ENCODE data around the gene CYGB.
A peak's percentile ranks its signal among the peaks of the same experiment; 100 is the strongest.

Gene CYGB

DNA sequence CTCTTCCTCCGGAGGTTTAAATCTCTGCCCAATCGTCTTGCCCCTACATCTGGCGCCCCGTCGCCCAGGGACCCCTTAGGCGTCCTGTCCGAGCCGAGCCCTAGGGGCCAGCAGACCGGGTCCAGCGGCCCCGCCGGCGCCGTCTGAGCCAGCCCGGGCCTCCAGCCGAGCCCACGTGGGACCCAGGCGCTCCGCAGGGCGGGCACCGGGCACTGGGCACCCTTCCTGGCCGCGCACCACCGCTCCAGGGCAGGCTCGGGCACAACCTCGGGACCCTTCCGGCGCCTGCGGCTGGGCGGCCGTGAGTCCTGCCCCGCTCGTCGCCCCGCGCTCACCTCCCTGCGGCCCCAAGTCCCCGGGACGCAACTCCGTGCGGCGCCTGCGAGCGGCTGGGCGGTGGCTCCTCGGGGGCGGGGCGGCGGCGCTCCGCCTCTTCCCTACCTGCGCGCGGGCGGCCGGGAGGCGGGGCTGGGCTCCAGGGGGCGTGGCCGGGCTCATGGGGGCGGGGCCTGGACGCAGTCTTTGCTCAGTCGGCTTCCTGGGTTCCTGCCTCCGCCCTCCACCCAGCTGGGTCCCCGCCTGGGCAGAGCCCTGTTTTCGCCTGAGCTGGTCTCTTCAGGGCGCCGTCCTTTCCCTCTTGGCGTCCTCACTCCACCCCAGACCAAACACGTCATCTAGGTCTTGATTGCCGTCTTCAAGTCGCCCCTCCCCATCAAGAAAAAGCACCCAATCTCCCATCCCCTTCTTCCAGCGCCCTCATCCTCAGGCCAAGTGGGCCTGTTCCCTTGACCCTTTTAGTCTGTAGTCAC is 36.3 kb downstream of the CYGB start, which contains the start of gene RHBDF2:
Gene RHBDF2 (minus strand): TSS at position 406 of the 809 bp plus-strand sequence. CDS start 19,899 bp downstream, outside the sequence.
- DNase-seq (ENCODE audit: low spot score) = peak; percentile 95

- no peak for DNase-seq (ENCODE audit: low spot score)
Measured at GRCh38 chr17:76500747-76501017, 36.8 kb downstream of the CYGB start.

- no peak for DNase-seq (ENCODE audit: low spot score)
Measured at GRCh38 chr17:76500074-76500746, 37.3 kb downstream of the CYGB start.

- DNase-seq (ENCODE audit: low spot score) = no peak
Measured at GRCh38 chr17:76499267-76499667, 38.2 kb downstream of the CYGB start.

GRCh38 chr17:76498876-76499251 is 38.6 kb downstream of the CYGB start:
- no peak for DNase-seq (ENCODE audit: low spot score)

GRCh38 chr17:76497979-76498875 is 39.3 kb downstream of the CYGB start:
- DNase-seq (ENCODE audit: low spot score) = no peak

DNA sequence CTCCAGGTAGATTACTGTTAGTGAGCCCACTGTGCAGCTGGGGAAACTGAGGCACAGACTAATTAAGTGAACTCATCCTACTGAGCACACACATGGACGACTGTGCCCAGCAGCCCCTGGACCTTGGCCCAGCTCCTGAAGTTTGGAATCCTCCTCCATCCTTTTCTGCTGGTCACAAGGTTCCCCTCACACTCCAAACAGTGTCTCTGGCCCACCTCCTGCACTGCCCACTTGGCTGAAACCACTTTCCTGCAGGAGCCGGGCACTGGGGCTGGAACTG is 39.9 kb downstream of the CYGB start:
- DNase-seq (ENCODE audit: low spot score) = no peak

- no peak for DNase-seq (ENCODE audit: low spot score)
Measured at GRCh38 chr17:76496464-76496863, 41.0 kb downstream of the CYGB start.

- no peak for DNase-seq (ENCODE audit: low spot score)
Measured at GRCh38 chr17:76495663-76496400, 41.7 kb downstream of the CYGB start.

DNA sequence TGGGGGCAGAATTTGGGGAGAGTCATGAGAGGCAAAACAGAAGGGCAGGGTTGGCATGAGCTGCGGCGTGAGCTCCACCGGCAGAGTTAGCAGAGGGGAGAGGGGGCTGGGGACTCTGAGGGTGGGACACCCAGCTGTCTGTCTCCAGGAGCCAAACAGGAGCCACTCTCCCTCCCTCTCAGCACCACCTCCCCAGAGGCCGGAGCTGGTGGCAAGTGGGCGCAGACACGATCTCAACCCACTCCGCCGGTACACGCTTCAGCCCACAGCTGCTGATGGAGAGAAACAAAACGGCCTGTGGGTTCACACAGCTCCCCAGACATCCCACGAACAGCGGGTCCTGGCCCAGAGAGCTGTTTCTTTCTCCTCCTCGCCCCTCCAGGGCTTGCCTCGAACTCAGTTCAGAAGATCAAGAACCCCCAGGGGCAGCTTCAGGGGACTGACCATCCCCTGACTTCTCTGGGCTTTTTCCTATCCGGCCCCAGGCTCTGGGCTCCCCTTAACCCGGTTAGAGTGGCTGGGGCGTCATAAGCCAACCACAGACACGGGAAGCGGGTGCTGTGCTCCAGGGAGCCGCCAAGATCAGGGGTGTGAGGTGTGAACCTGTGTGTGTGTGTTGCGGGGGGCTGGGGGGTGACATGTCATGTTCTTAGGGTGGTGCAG is 43.9 kb downstream of the CYGB start:
- DNase-seq (ENCODE audit: low spot score) = no peak

DNA sequence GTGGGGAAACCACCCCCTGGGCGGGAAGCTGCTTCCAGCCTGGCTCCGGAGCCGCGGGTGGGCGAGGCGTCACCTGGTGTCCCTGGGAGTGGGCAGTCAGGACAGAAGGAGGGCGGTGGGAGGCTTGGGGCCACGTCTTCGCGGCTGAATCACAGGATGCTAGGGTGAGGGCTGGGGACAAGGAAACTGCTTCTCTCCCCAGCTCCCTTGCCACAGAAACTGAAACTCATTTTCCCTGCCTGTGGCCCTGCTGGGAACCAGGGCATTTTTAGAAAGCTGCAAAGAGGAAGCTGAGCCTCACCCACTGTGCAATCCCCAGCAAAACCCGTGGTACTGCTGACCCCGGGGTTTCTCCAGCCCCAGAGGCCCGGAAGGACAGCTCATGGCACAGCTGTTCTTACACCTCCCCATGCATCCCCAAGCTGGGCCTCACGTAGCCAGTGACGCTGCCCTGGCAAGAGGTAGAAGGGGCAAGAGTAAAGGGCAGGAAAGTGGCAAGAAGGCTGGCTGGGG is 44.5 kb downstream of the CYGB start:
- peak; percentile 32 for DNase-seq (ENCODE audit: low spot score)

GRCh38 chr17:76492123-76492988 is 45.2 kb downstream of the CYGB start:
- DNase-seq (ENCODE audit: low spot score) = no peak

DNA sequence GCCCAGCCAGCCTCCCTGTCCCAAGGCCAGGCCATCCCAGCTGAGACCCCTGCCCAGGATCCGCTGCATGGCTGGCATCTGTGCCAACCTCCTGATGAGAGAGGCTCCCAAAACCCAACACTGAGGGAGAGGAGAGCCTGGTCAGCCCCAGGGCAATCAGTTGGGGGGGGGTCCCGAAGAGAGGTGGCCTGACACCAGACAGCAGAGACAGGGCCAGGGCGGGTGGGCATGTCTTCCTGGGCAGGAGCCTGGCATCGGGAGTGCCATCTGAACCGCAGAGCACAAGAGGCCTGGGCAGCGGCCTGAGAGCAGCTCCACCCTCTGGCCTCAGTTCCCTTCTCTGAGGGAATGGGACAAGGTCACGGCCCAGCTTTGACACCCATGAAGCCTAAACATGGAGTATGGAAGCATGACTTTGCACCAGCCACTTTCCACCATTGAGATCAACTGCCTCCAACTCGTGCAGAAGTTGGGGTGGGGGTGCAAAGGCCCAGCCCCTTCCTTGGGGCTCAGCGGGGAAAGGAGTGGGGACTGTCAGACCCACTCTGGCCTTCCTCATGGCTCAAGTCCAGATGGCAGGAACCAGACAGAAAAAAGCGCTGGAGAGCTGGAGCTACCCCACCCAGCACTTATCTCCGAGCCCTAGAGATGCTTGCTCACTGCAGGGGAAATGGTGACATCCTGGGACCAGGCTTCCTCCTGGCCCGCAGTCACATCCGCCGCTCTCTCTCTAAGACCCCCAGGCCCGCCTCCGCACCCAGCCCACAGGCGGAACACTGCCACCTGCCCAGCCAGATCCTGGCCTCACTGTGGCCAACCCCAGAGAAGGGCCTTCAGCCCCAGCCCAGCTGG is 46.0 kb downstream of the CYGB start:
- no peak for DNase-seq (ENCODE audit: low spot score)

- no peak for DNase-seq (ENCODE audit: low spot score)
Measured at GRCh38 chr17:76490112-76490710, 47.3 kb downstream of the CYGB start.

- DNase-seq (ENCODE audit: low spot score) = no peak
Measured at GRCh38 chr17:76487451-76488192, 49.9 kb downstream of the CYGB start.

DNA sequence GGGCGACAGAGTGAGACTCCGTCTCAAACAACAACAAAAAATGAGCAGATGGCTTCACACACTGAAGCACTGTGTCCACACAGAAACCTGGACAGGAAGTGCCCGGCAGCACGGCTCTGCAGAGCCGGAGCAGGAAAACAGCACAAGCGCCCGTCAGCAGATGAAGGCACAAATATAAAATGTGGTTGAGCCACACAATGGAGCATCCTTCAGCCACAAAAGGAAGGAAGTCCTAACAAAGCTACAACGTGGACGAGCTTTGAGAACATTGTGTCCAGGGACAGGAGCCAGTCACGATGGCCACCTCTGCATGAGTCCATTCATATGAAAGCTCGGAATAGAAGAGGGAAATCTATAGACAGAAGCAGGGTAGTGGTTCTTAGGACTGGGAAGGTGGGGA is 51.9 kb downstream of the CYGB start:
- DNase-seq (ENCODE audit: low spot score) = no peak

DNA sequence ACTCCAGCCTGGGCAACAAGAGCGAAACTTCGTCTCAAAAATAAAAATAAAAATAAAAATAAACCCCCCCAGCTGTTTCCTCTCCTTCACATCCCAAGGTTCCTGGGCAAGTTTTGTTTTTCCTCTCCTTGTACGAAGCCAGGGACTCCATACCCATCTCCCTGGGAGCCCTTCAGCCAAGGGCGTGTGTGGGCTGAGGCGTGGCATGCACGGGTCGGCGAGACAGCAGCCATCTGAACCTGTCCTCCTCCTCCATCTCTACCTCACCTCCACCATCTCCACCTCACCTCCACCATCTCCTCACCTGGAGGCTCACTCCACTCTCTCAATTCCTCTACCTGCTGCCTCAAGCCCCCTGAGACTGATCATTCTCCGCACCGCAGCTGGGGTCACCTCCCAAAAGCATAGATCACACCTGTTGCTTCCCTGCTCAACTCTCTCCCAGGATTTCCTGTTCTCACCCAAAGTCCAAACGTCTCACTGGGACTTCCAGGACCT is 53.2 kb downstream of the CYGB start:
- DNase-seq (ENCODE audit: low spot score) = no peak

- no peak for DNase-seq (ENCODE audit: low spot score)
Measured at GRCh38 chr17:76481071-76481655, 56.3 kb downstream of the CYGB start.
